ENCODE measurements around the gene ZNF136.

GRCh38 chr19:12162882-12163806, at the start of gene ZNF136:
- no peak for TF ChIP-seq CTCF (IDR thresholded peaks at IDR 0.05 in 4 of 5, conservative IDR thresholded peaks at IDR 0.05 in 1 of 5)
- peak; percentile 63 to 64 for TF ChIP-seq POLR2A (IDR thresholded peaks at IDR 0.05)
